ENCODE data around the gene MEIS1. TPM values are rescaled to one million over a fixed set of nuclear protein-coding genes. Genes with fewer than 3 reads are reported as not detected.

The MEIS1 gene
- total RNA-seq, 4 donors from 2014 or later = 114 to 305 (median 181) TPM

GRCh38 chr2:66582987-66583880 lies 148.3 kb downstream of the MEIS1 start:
- 10 to 17% methylated on average over 10 to 12 of the region's 26 CpGs for WGBS, 2 donors (ENCODE audit: low coverage in 1 of 2)
- H3K27me3 ChIP-seq = peaks cover 18% of the 10 kb centered on the region
- TF ChIP-seq EP300 (IDR thresholded peaks at IDR 0.05) (no peak), POLR2AphosphoS5 (IDR thresholded peaks at IDR 0.05) (no peak), POLR2A (IDR thresholded peaks at IDR 0.05) (no peak), CTCF (IDR thresholded peaks at IDR 0.05) (peak in 1 of 4 experiments; percentile 28)
- H3K4me3 ChIP-seq = peak overlapping the region; percentile 44 to 65
- H3K36me3 ChIP-seq = no peaks in the 10 kb centered on the region
- no peaks in the 10 kb centered on the region for H3K9me3 ChIP-seq
- H3K27ac ChIP-seq = peak overlapping the region; percentile 95 to 98 (median 98)
- no peak for ATAC-seq
- H3K4me1 ChIP-seq = peaks cover 0 to 40% (median 0%) of the 10 kb centered on the region in 3 donors

GRCh38 chr2:66583881-66584280 lies 149.0 kb downstream of the MEIS1 start:
- Histone ChIP-seq H3K9me3 (no peaks in the 10 kb centered on the region), H3K4me1 (peaks cover 0 to 39% (median 0%) of the 10 kb centered on the region in 3 donors), H3K27ac (peak overlapping the region; percentile 95 to 98 (median 98)), H3K4me3 (peak overlapping the region; percentile 44 to 65), H3K27me3 (peaks cover 18% of the 10 kb centered on the region), H3K36me3 (no peaks in the 10 kb centered on the region)
- no peak for ATAC-seq
- TF ChIP-seq POLR2A (IDR thresholded peaks at IDR 0.05) (no peak), EP300 (IDR thresholded peaks at IDR 0.05) (no peak), CTCF (IDR thresholded peaks at IDR 0.05) (no peak), POLR2AphosphoS5 (IDR thresholded peaks at IDR 0.05) (no peak)
- WGBS, 2 donors (ENCODE audit: low coverage in 1 of 2) = 5 to 15% methylated on average over 5 of the region's 5 CpGs

- no peak overlapping the region for H3K4me3 ChIP-seq
- peaks cover 0 to 26% (median 0%) of the 10 kb centered on the region in 3 donors for H3K4me1 ChIP-seq
- peaks cover 18% of the 10 kb centered on the region for H3K27me3 ChIP-seq
- no peaks in the 10 kb centered on the region for H3K36me3 ChIP-seq
- H3K27ac ChIP-seq = peak overlapping the region; percentile 22 to 97 (median 70)
- no peak for TF ChIP-seq EP300 (IDR thresholded peaks at IDR 0.05)
- TF ChIP-seq POLR2A (IDR thresholded peaks at IDR 0.05) = no peak
- TF ChIP-seq CTCF (IDR thresholded peaks at IDR 0.05) = no peak
- no peak for TF ChIP-seq POLR2AphosphoS5 (IDR thresholded peaks at IDR 0.05)
- ATAC-seq = no peak
- 55 to 73% methylated on average over 5 to 6 of the region's 6 CpGs for WGBS, 2 donors (ENCODE audit: low coverage in 1 of 2)
- no peaks in the 10 kb centered on the region for H3K9me3 ChIP-seq
These were observed 150.7 kb downstream of the MEIS1 start for GRCh38 chr2:66585587-66585986.

- no peaks in the 10 kb centered on the region for H3K9me3 ChIP-seq
- H3K27me3 ChIP-seq = peaks cover 8% of the 10 kb centered on the region
- no peaks in the 10 kb centered on the region for H3K36me3 ChIP-seq
- ATAC-seq = no peak
- TF ChIP-seq POLR2AphosphoS5 (IDR thresholded peaks at IDR 0.05) (no peak), EP300 (IDR thresholded peaks at IDR 0.05) (no peak), POLR2A (IDR thresholded peaks at IDR 0.05) (no peak), CTCF (IDR thresholded peaks at IDR 0.05) (no peak)
- peak overlapping the region in 1 of 4 donors; percentile 32 for H3K27ac ChIP-seq
- peaks cover 0 to 14% (median 0%) of the 10 kb centered on the region in 3 donors for H3K4me1 ChIP-seq
- H3K4me3 ChIP-seq = no peak overlapping the region
- 82 to 85% methylated on average over 4 of the region's 4 CpGs for WGBS, 2 donors (ENCODE audit: low coverage in 1 of 2)
These were observed 152.3 kb downstream of the MEIS1 start for GRCh38 chr2:66587216-66587615.

GRCh38 chr2:66594001-66594400 lies 159.1 kb downstream of the MEIS1 start:
- H3K27me3 ChIP-seq = no peaks in the 10 kb centered on the region
- peaks cover 0 to 3% (median 0%) of the 10 kb centered on the region in 3 donors for H3K9me3 ChIP-seq
- no peaks in the 10 kb centered on the region for H3K36me3 ChIP-seq
- TF ChIP-seq CTCF (IDR thresholded peaks at IDR 0.05) (no peak), POLR2AphosphoS5 (IDR thresholded peaks at IDR 0.05) (no peak), POLR2A (IDR thresholded peaks at IDR 0.05) (no peak), EP300 (IDR thresholded peaks at IDR 0.05) (no peak)
- no peak for ATAC-seq
- H3K27ac ChIP-seq = peak overlapping the region in 1 of 4 donors; percentile 62
- H3K4me3 ChIP-seq = no peak overlapping the region
- H3K4me1 ChIP-seq = peaks cover 0 to 24% (median 9%) of the 10 kb centered on the region in 3 donors

Data from gastroesophageal sphincter (tissue), 4 donors.